ENCODE measurements around the gene INVS. TPM values are rescaled to one million over a fixed set of nuclear protein-coding genes. Genes with fewer than 3 reads are reported as not detected.
"Not testable (repeated sequence)": the region's sequence is repeated elsewhere in the genome, so short reads cannot be mapped to it uniquely, and the experiment has no call there.

INVS gene
- polyA plus RNA-seq, 3 donors = 16.7 to 26.1 (median 17.2) TPM

DNA sequence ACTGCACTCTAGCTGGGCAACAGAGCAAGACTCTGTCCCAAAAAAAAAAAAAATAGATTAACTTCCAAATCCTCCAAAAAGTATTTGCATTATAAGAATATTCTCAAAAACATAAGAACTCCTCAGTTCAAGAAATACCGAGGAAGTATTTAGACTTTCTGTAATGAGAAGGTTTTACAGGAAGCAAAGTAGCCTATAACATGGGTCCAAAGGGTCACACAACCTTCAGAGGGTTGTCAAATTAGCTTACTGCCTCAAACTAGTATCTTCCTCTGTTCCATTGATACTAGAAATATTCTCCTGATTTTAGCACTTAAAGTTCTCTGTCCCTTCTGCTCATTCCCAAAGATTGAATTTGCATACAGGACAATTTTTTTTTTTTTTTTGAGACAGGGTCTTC is 121.9 kb downstream of the INVS start:
- no peak for DNase-seq (ENCODE audit: extremely low read depth in 1 of 11, low read depth in 9 of 11, low spot score in 4 of 11)

DNA sequence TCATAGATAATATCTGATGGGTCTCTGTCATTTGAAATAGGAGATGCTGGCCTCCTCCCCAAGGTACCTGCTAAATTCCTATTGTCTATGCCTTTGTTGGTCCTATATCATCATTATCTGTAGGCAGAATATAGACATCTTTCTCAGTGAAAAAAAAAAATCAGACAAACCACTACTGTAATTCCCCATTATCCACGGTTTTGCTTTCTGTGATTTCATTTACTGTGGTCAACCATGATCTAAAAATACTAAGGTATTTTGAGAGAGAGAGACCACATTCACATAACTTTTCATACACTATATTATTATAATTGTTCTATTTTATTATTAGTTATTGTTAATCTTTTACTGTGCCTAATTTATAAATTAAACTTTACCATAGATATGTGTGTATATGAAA is 122.5 kb downstream of the INVS start:
- DNase-seq (ENCODE audit: extremely low read depth in 1 of 11, low read depth in 9 of 11, low spot score in 4 of 11) = no peak

DNA sequence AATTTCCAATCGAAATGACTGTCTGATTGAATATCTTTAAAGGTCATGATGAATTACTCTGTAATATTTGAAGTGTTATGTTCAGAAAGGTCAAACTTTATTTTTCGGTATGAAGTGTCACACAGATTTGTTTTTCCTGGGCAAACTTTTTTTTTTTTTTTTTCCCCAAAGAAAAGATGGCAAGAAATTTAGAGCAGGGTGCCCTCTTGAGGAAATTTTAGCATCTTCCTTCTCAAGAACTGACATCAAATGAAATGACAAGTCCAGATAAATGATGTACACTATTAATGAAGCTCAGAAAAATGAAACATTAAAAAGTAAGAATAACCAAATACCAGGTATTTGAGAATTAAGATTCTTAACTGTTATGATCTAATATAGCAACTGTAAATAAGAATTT is 123.6 kb downstream of the INVS start:
- DNase-seq (ENCODE audit: extremely low read depth in 1 of 11, low read depth in 9 of 11, low spot score in 4 of 11) = peak in 2 of 11 donors; percentile 4 to 7

DNA sequence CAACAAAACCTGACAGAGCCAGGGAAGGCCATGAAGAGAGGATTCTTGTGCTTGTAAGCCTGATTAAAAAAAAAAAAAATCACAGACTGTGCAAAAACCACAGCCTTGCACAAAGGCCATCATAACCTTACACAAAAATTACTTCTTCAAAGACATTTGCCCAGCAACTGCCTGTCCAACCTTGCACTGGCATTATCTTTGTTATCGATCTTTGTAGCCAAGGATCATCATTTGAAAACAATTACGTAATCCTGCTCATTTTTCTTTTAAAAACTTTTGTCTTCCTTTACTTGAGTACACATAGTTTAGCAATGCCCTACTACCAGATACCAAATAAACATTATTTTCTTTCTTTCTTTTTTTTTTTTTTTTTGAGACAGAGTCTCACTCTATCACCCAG is 128.6 kb downstream of the INVS start:
- DNase-seq (ENCODE audit: extremely low read depth in 1 of 11, low read depth in 9 of 11, low spot score in 4 of 11) = no peak

DNA sequence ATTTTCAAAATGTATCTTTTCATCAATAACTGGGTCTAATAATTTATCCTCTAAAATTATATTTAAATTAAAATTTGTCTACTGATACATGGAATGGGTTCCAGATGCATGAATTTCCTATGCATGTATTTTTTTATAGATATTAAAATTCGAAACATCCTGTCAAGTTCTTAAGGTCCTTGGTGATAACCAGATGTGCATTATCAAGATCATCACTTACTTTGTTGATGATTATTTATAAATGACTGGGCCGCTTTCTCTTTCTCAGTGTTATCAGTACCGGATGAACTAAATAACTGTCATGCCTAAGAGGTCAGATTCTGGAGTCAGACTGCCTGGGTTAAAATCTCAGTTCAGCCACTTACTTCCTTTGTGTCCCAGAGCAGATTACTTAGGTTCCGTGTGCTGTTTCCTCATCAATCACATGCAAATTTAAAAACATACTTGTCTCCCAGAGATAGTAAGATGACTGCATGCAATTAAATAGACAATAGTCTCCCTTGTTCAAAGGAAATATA is 129.4 kb downstream of the INVS start:
- DNase-seq (ENCODE audit: extremely low read depth in 1 of 11, low read depth in 9 of 11, low spot score in 4 of 11) = no peak

DNA sequence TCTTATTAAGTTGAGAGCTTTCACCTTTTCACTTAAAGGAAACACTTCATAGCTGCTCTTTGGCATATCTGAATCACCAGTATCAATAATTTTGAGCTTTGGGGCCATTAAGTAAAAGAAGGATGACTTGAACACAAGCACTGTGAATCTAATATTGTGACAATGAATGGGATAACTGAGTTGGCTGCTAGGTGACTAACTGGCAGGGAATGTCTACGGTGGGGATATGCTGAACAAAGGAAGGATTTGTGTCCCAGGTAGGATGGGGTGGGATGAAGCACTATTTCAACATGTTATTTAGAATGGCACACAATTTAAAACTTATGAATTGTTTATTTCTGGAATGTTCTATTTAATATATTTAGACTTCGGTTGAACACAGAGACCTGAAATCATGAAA is 130.1 kb downstream of the INVS start:
- DNase-seq (ENCODE audit: extremely low read depth in 1 of 11, low read depth in 9 of 11, low spot score in 4 of 11) = no peak

DNA sequence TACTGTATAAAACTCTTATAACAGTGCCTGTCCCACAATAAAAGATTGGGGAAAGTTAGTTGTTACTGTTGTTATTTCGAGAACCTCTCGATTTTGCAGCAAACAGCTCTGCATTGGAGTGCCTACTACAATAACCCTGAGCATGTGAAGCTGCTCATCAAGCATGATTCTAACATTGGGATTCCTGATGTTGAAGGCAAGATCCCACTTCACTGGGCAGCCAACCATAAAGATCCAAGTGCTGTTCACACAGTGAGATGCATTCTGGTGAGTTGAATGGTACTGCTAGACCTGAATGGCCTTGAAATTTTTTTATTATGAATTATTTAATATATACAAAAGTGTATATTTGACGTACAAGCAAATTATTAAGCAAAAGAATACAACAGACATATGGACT is 130.5 kb downstream of the INVS start:
- DNase-seq (ENCODE audit: extremely low read depth in 1 of 11, low read depth in 9 of 11, low spot score in 4 of 11) = no peak

DNA sequence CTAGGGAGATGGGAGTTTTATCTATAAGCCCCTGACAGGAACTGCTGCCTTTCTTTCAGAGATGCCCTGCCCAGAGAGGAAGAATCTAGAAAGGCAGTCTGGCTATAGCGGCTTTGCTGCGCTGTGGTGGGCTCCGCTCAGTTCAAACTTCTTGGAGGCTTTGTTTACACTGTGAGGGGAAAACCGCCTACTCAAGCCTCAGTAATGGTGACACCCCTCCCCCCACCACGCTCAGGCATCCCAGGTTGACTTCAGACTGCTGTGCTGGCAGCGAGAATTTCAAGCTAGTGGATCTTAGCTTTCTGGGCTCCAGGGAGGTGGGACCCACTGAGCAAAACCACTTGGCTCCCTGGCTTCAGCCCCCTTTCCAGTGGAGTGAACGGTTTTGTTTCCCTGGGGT is 137.9 kb downstream of the INVS start:
- DNase-seq (ENCODE audit: extremely low read depth in 1 of 11, low read depth in 9 of 11, low spot score in 4 of 11) = not testable (repeated sequence)

DNA sequence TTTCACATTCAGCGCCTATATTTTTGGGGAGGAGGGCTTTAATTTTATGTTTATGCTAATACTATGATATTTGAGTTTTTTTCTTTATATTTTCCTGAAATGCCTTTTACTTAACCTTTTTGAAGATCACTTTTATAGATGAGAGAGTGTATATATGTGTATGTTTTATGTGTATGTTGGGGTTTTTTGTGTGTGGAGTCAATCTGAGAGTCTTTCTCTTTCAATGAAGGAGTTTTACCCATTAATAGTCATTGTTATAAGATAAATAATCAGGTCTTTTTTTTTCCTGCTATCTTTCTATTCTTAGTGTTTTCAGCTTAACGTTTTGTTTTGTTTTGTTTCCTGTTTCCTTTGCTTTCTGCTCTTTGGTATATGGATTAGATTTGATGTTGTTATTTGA is 141.5 kb downstream of the INVS start:
- DNase-seq (ENCODE audit: extremely low read depth in 1 of 11, low read depth in 9 of 11, low spot score in 4 of 11) = no peak

DNA sequence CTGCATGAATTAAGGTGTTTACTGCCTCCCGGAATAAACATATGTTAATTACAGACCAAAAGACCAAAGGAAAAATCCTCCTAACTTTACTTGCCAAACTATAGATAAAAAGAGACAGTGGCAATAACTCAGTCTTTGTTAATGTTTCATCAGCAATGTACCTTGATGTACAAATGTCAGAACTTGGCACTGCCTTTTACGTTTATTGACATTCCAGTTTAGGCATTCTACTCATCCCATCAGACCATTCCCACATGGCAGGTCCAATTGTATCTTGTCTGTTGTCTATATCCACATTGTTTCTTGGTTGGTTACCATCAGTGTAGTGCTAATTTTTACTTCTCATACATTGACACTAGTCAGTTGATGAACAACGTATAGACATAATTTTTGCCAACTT is 168.2 kb downstream of the INVS start:
- no peak for DNase-seq (ENCODE audit: extremely low read depth in 1 of 11, low read depth in 9 of 11, low spot score in 4 of 11)

DNA sequence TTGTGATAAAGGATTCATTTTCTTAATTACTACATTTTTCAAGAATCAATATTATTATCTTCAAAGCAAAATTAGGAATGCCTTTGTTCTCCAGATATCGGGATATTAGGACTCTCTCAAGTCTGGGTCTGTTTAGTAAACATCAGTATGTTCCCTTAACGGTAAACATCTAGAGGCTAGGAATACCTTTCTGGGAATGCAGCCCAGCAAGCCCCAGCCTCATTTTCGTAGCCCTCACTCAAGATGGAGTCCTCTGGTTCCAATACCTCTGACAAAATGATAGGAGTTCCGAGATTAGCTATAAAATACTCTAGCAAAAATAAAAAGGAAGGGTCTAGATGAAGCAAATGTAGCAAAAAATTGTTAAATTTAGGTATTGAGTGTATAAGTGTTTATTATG is 169.2 kb downstream of the INVS start:
- no peak for DNase-seq (ENCODE audit: extremely low read depth in 1 of 11, low read depth in 9 of 11, low spot score in 4 of 11)

DNA sequence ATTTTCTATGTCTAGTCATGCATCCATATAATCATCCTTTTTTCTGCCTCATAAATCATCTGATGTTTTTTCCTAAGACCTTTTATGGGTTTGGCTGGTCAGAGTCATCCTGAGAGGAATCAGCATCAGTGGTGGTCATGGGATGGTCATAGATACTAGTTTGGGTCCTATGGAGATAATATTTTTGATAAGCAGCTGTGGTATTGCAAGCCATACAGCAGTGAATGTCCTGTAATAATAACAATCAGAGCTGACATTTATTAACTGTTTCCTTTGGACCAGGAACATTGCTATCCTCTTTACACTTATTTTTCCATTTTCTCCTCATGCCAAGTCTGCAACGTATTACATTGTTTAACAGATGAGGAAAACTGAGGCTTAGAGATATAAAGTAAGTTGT is 170.6 kb downstream of the INVS start:
- no peak for DNase-seq (ENCODE audit: extremely low read depth in 1 of 11, low read depth in 9 of 11, low spot score in 4 of 11)

DNA sequence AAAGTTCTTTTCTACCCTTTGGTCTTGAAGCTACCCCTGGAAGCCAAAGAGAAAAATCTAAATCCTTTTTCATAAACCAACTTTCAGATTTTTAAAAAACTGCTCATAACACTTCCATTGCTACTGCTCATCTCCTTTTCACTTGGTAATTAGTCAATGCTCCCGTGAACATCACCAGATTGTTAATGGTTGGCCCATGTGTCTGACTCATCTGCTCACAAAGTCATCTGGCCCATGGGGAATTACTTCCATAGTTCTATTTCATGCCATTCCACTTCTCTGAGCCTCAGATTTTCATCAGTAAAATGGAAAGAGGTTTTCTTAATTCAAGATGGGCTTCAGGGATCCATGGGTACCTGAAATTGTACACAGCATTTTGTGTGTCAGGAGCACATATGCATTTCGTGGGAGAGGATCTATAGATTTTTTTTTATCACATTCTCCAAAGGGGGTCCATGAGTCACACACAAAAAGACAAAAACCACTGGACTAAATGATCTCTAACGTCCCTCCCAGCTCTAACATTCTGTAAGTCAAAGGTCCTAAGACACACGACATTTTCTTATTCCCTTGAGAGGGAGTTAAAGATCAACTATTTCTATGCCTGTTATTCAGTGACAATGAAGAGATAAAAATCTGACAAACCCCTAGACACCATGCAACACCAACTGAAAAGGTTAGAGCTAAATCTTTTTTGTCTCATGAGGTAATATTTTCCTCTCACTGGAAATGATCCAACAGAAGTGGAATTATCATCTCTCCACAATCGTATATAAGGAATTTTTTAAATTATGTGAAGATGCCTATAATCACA is 178.3 kb downstream of the INVS start:
- no peak for DNase-seq (ENCODE audit: extremely low read depth in 1 of 11, low read depth in 9 of 11, low spot score in 4 of 11)

DNA sequence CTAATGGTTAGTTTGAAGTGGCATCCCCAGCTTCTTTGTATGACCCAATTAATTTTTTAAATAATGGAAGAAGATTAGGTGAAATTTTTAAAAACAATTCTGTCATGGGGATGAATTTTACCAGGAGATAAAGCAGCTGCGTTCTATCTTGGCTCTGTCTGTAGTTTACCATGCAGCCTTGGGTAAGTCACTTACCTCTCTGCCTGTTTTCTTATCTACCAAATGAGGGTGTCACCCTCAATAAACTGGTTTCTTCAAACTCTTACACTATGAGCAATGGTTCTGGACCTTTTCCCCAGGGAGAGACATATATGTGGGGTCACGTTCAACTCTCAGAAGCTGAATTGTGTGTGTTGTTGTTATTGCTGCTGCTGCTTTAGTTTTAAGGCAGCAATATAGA is 182.0 kb downstream of the INVS start:
- no peak for DNase-seq (ENCODE audit: extremely low read depth in 1 of 11, low read depth in 9 of 11, low spot score in 4 of 11)

DNA sequence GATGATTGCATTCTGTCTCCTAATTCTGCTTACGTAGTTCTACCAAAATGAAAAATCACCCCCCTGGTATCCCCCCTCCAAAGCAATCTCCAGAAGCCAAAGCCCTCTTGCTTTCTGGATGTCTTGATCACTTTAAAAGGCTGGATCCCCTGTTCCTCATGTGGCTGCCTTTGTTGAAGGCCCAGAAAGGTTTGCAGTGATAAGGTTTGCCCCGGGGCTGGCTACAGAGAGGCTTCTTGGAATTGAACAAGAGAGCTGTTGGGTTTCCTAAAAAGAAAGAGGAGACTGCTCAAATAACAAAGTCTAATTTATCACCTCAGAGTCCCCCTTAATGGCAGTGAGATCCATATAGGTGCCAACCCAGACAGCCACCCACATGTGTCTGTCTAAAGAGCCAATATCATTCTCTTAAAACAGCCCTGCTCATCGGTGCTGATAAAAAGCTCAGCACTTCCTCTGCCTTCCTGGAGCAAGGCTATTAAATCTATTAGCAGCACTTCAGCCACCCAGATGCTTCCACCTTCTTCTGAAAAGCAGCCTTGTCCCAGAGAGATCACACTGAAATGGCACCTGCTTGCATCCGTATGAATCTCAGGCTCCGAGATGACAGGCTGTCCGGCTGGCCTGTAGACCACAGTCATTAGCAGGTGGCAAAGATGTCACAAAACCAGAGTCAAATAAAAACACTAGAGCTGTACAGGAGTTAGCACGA is 182.8 kb downstream of the INVS start:
- no peak for DNase-seq (ENCODE audit: extremely low read depth in 1 of 11, low read depth in 9 of 11, low spot score in 4 of 11)

DNA sequence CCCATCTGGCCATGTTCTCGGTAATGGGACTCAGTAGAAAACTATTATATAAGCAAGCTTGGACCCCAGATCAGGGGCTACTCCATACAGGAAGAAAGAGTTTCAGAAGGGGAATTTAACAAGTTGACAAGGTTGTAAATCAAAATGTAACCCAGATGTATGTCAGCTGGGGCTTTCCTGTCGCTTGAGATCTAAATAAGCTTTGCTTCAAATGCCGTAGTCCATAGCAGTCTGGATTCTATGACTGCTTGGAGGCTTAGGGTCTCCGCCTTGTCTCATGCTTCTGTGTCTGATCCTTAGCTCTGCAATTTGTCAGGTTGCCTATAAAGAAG is 183.3 kb downstream of the INVS start:
- DNase-seq (ENCODE audit: extremely low read depth in 1 of 11, low read depth in 9 of 11, low spot score in 4 of 11) = peak in 1 of 11 donors; percentile 7

DNA sequence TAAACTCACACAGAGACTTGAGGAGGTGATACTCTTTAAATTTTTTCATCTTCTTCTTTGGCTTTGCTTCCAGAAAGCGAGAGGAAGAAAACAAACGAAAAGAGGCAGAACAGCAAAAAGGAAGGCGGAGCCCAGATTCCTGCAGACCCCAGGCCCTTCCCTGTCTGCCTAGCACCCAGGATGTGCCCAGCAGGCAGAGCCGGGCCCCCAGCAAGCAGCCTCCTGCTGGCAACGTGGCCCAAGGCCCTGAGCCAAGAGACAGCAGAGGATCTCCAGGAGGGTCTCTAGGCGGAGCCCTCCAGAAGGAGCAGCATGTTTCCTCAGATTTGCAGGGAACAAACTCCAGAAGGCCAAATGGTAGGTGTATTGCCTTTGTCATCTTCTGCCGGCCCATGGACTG is 185.2 kb downstream of the INVS start:
- no peak for DNase-seq (ENCODE audit: extremely low read depth in 1 of 11, low read depth in 9 of 11, low spot score in 4 of 11)

DNA sequence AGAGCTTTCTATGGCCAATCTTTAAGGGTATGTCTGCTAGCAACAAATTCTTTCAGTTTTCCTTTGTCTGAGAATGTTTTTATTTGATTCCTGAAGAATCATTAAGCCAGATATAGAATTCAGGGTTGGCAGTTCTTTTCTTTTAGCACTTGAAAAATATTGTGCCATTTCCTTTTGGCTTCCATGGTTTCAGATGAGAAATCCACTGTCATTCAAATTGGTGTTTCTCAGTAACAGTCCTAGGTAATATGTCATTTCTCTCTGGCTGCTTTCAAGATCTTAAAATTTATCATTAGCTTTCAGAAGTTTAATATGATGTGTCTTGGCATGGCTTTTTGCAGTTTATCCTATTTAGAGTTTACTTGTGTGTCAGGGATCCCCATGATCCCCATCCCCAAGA is 186.0 kb downstream of the INVS start:
- DNase-seq (ENCODE audit: extremely low read depth in 1 of 11, low read depth in 9 of 11, low spot score in 4 of 11) = no peak

DNA sequence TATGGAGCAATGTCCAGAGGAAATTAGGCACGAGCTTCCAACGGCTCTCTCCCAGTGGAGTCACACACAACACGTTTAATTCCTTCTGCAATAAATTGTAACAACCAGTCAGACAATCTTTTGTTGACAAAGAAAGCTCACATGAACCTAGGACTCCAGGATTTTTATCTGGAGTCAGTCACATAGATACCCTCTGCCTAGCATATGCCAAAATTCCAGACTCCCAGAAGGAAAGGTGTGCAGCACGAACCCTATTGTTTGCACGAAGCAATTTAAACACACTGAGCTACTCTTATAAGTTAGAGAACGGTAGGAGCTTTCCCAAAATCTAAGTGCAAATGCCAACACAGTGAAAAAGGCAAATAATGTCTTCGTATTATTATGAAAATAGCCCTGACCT is 186.6 kb downstream of the INVS start:
- no peak for DNase-seq (ENCODE audit: extremely low read depth in 1 of 11, low read depth in 9 of 11, low spot score in 4 of 11)

DNA sequence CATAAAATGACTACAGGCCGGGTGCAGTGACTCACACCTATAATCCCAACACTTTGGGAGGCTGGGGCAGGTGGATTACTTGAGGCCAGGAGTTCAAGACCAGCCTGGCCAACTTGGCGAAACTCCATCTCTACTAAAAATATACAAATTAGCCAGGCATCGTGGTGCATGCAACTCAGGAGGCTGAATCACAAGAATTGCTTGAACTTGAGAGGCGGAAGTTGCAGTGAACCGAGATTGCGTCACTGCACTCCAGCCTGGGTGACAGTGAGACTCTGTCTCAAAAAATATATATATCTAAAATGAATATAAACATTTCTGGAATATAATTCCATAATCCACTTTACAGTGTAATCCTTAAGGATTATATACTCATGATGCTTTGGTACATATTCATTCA is 187.2 kb downstream of the INVS start:
- DNase-seq (ENCODE audit: extremely low read depth in 1 of 11, low read depth in 9 of 11, low spot score in 4 of 11) = no peak

DNA sequence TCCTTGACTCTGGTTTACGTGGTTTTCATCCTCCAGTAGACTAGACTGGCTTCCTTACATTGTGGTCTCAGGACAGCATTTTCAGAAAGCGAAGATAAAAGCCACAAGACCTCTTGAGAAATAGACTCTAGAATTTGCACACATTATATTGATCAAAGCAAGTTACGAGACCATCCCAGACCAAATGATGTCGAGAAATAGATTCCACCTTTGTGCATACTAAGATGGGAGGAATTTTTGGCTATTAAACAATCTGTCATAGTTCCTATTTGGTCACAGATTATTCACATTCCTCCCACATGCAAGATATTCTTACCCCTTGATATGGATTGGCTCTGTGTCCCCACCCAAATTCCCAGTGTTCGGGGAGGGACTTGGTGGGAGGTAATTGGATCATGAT is 188.1 kb downstream of the INVS start:
- no peak for DNase-seq (ENCODE audit: extremely low read depth in 1 of 11, low read depth in 9 of 11, low spot score in 4 of 11)
